Activated CD4-positive, alpha-beta T cell treated with anti-CD3 and anti-CD28 coated beads, Interleukin-2, Interleukin-4, amounts not matched to agents 100 ng/mL and 50 ng/mL, durations not matched to agents 16 hours and 8 hours (primary cell): ENCODE measurements around the gene GALC.

ENCODE experiments used
- DNase-seq: peaks from one replicate; pipeline ENCODE4 v3.0.0-alpha.2; 2020; ENCODE audit warnings: low spot score

GALC gene

GRCh38 chr14:87955501-87955900 is 37.5 kb downstream of the GALC start:
- no peak for DNase-seq

DNA sequence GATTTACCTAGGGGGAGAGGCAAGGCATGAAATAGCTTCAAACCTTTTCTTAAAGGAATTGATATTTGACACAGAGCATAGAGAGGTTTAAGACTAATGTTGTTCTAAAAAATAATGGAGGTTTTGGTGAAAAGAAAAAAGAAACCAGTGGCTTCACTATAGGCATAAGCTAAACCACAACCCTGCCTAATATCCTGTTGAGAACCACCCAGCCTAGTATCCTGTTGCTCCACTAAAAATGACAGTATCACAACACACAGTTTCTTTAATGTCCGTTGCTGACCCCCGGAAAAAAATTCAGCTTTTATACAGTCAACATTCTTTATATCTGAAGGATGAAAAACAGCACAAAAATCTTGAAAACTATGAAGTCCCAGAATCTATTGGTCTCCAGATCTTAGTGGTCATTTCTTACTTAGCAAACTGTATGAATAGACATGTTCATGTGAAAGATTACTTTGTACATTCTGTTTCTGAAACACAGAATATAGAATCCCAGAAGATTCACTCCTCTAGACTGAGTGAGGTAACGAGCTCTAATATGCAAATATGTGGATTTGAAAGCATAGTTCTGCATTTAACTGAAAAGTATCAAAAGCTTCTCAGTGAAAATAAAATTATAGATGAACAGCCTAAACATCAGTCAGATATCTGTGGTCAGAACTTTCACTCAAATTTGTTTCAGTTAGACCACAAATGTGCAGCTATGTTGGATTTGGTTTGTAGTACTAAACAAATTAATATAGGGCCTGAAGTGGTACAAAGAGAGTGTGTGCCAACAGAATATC is 40.5 kb downstream of the GALC start:
- peak; percentile 12 for DNase-seq

- DNase-seq = peak; percentile 41
These were observed 47.9 kb downstream of the GALC start for GRCh38 chr14:87944987-87945604.

- no peak for DNase-seq
These were observed 52.1 kb downstream of the GALC start for GRCh38 chr14:87940894-87941293.

- peak; percentile 12 for DNase-seq
These were observed 52.6 kb downstream of the GALC start for GRCh38 chr14:87940382-87940781.

GRCh38 chr14:87935886-87936285 is 57.1 kb downstream of the GALC start:
- no peak for DNase-seq

- no peak for DNase-seq
These were observed 57.7 kb downstream of the GALC start for GRCh38 chr14:87935081-87935828.

GRCh38 chr14:87934185-87934584 is 58.8 kb downstream of the GALC start:
- DNase-seq = no peak

GRCh38 chr14:87916886-87917275 is 76.1 kb downstream of the GALC start:
- no peak for DNase-seq

GRCh38 chr14:87916103-87916885 is 76.7 kb downstream of the GALC start:
- DNase-seq = no peak

DNA sequence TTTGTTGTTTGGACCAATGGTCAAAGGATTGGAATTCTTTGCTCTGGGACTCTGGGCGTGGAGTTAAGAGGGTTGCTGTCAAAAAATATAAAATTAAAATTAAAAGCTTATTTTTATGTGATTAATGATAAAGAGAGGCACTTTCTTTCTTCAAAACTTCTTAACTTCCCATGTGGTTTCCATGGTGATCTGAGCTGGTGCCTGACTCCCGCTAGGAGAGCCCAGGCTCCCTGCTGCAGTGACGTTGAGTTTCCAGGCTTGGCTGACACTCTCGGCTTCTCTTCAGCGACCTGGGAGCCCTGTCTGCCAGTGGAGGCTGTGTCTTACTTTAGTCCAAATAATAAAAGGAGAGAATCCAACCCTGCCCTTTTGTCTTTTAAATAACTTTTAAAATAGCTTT is 84.4 kb downstream of the GALC start:
- no peak for DNase-seq

DNA sequence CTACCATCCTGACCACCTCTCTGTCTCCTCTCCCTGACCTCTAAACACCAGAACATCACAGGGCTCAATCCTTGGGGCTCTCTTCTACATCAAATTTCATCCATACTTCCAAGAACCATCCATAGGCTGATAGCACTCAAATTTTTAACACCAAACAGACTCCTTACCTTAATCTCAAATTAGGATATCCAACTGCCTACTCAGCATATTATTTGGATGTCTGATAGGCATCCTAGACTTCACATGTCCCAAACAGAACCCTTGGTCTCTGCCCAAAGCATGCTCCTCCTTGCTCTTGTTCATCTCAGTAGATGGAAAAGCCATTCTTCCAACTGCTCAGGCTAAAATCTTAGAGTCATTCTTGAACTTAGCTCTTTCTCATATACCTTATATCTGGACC is 91.3 kb downstream of the GALC start:
- no peak for DNase-seq

DNA sequence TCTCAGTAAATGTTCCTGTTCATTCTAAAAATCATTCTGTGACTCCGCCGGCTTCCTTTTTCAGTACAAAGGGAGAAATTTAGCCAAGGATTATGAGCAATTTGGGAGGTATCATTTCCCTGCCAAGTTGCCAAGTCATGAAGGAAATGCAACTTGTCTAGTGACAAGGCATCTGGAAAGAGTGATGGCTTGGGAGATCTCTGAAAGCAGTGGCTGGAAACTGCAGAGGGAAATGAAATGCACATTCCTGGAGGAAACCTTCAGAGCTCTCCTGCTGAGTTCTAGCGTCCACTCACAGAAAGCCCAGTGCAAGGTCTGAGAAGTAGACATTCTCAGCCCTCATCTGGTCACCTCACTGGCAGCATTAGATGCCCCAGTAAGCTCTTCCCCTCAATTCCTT is 91.7 kb downstream of the GALC start:
- no peak for DNase-seq

- no peak for DNase-seq
These were observed 93.8 kb downstream of the GALC start for GRCh38 chr14:87899228-87899627.

DNA sequence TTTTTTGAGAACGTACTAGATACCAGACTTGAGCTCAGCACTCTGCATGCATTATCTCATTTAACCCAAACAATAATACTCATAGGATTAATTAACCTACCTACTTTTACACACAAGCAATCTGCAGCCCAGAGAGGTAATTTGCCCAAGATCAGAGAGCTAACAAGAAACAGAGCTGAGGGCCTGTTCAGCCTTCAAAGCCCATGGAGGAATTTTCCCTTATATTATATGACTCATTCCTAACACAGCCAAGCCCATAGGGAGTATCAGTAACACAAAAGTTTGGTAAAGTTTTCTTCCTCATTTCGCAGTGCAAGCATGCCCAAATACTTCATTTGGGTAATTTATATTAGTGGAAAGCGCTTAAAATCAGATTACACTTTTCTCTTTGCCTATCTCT is 94.7 kb downstream of the GALC start:
- no peak for DNase-seq

DNA sequence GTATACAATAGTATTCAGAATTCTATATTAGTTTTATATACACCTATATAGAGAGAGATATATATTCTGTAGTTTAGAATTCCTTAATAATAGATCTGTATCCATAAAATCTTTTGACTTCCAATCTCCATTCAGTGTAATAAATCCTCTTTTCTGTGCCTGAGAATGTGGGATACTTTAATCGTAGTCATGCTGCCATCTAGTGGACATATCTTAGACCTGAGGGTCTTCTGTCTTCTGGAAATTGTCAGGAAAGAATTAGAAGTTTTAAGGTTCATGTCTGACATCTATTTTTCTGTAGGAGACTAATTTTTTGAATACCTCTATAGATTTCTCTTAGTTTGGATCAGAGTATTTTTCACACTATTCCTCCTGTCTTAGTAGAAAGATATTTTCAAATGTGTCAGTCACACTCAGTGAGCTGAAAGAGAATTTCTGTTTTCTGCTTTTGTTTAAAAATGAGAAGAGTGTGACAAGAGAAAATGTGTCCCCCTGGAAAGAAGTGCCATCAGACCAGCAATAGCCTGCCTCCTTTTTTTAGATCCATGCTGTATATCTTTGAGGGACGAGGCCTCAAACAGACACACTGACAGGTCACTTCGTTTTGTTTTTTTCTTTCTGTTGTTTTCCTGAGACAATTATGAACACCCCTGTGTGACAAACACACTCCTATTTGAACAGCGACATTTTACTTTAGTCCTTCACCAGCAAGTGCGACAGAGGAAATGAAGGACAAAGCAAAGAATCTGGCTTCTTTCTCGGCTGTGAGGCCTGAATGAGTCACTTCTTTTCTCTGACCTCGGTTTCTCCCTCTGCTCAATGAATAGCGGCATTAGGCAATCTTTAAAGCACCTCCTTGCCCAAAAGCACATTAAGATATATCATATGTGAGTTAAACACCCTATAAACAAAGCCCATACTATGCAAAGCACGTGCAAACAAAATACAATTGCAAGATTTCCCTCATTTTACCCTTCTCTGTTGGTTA is 96.3 kb downstream of the GALC start:
- DNase-seq = peak; percentile 45

GRCh38 chr14:87894920-87895319 is 98.1 kb downstream of the GALC start:
- DNase-seq = no peak

DNA sequence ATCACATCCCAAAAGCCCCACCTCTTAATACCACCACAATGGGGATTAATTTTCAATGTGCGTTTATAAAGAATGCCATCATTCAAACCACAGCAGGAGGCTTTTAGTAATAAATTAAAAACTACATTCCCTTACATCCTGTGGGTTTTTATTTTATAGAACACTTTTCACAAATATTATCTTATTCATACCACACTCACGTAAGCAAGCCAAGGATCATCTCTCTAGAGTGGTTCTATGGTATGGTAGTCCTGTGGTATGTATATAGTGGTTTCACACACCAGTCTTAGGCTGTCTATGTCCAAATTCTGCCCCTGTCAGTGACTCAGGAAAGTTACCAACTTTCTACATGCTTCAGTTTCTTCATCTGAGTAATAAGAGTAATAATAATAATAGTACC is 100.2 kb downstream of the GALC start:
- DNase-seq = no peak

DNA sequence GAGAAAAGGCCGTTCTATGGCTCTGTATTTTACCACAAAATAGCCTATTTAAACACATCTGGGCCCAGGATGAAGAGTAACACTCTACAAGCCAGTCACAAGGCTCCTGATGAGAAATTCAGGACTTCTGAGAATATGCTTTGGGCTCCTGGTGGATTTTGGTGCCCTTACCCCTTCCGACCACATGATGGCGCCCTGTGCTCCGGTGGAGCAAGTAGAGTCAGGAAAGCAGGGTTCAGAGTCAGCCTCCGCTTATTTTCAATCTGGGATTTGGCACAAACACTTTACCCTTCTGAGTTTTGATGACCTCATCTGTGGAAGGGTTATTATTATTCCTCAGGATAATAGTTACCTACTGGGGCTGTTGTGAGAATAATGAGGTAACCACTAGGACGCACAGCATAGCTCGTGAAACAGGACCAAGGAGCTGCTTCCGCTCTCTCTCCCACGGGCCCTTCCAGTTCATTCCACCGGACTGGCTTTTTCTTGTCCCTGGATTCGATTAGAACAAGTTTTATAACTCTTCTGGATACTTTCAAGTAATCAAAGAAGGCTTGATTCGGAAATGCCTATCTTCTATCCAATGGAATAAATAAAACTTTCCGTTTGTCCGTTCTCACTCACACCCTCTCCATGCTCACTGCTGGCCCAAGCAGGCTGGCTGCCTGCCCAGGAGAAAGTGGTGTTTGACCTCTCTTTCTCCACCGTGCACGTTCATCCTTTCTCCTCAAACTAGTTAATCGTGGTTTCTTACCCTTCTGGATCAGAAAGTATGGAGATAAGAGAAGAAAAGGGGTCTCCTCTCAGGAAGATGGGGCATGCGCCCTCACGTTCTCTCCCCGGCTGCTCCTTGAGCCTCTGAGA is 104.6 kb downstream of the GALC start:
- peak; percentile 30 for DNase-seq

DNA sequence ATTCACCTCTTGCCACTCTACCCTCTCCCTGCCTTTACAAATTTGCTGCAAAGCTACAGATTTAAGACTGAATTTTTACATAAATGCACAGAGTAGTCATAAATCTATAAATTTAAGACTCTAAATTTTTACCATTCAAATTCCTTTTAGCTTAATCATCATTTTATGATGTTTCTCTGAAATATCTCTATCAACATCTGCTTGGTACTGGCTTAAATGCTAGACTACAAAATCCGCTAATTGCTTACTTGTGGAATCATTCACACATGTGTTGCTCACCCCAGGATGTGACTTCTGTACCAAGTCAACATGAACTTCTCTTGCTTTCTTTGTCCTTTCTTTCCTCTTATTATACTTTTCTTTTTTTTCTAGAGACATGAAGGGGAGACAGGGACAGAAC is 109.2 kb downstream of the GALC start:
- no peak for DNase-seq
